ENCODE results near the gene MAGI2. TPM values are rescaled to one million over a fixed set of nuclear protein-coding genes. Genes with fewer than 3 reads are reported as not detected.

Gene MAGI2
- total RNA-seq, 2 experiments from 2014 or later = 0.08 to 0.13 TPM

- Mint-ChIP-seq H3K4me3 (no peak overlapping the region), H3K27ac (no peak overlapping the region), H3K9me3 (no peaks in the 10 kb centered on the region), H3K36me3 (ENCODE audit: low read depth) (no peaks in the 10 kb centered on the region), H3K27me3 (no peaks in the 10 kb centered on the region), H3K4me1 (no peaks in the 10 kb centered on the region)
- DNase-seq = no peak
- POLR2A ChIA-PET = no interaction called here
- CTCF ChIA-PET = no interaction called here
Measured at GRCh38 chr7:79300573-79300972, 152.9 kb downstream of the MAGI2 start.

- POLR2A ChIA-PET = no interaction called here
- no peaks in the 10 kb centered on the region for H3K27me3 Mint-ChIP-seq
- no peaks in the 10 kb centered on the region for H3K4me1 Mint-ChIP-seq
- no peak for DNase-seq
- no peaks in the 10 kb centered on the region for H3K36me3 Mint-ChIP-seq (ENCODE audit: low read depth)
- no peak overlapping the region for H3K27ac Mint-ChIP-seq
- CTCF ChIA-PET = interaction anchor here (0.7 kb wide), 1 partner anchor 10 kb away, joined by 3 read pairs; no protein-coding TSS in a partner anchor
- no peak overlapping the region for H3K4me3 Mint-ChIP-seq
- H3K9me3 Mint-ChIP-seq = no peaks in the 10 kb centered on the region
Measured at GRCh38 chr7:79298145-79298760, 155.2 kb downstream of the MAGI2 start.

- DNase-seq = no peak
- no peaks in the 10 kb centered on the region for H3K9me3 Mint-ChIP-seq
- H3K36me3 Mint-ChIP-seq (ENCODE audit: low read depth) = no peaks in the 10 kb centered on the region
- H3K27me3 Mint-ChIP-seq = no peaks in the 10 kb centered on the region
- ChIA-PET POLR2A (no interaction called here), CTCF (no interaction called here)
- no peaks in the 10 kb centered on the region for H3K4me1 Mint-ChIP-seq
- H3K4me3 Mint-ChIP-seq = no peak overlapping the region
- no peak overlapping the region for H3K27ac Mint-ChIP-seq
Measured at GRCh38 chr7:79296553-79297320, 156.7 kb downstream of the MAGI2 start.

GRCh38 chr7:79293655-79294142 is 159.8 kb downstream of the MAGI2 start:
- ChIA-PET CTCF (no interaction called here), POLR2A (no interaction called here)
- no peaks in the 10 kb centered on the region for H3K4me1 Mint-ChIP-seq
- no peaks in the 10 kb centered on the region for H3K36me3 Mint-ChIP-seq (ENCODE audit: low read depth)
- H3K9me3 Mint-ChIP-seq = no peaks in the 10 kb centered on the region
- no peak for DNase-seq
- no peak overlapping the region for H3K4me3 Mint-ChIP-seq
- H3K27me3 Mint-ChIP-seq = no peaks in the 10 kb centered on the region
- no peak overlapping the region for H3K27ac Mint-ChIP-seq

GRCh38 chr7:79292834-79293233 is 160.6 kb downstream of the MAGI2 start:
- H3K27ac Mint-ChIP-seq = no peak overlapping the region
- POLR2A ChIA-PET = no interaction called here
- no peaks in the 10 kb centered on the region for H3K36me3 Mint-ChIP-seq (ENCODE audit: low read depth)
- no peaks in the 10 kb centered on the region for H3K27me3 Mint-ChIP-seq
- no peaks in the 10 kb centered on the region for H3K4me1 Mint-ChIP-seq
- no peak for DNase-seq
- H3K4me3 Mint-ChIP-seq = no peak overlapping the region
- no peaks in the 10 kb centered on the region for H3K9me3 Mint-ChIP-seq
- CTCF ChIA-PET = no interaction called here

GRCh38 chr7:79291498-79291865 is 162.0 kb downstream of the MAGI2 start:
- no peak overlapping the region for H3K4me3 Mint-ChIP-seq
- no peaks in the 10 kb centered on the region for H3K27me3 Mint-ChIP-seq
- no peaks in the 10 kb centered on the region for H3K9me3 Mint-ChIP-seq
- no peaks in the 10 kb centered on the region for H3K36me3 Mint-ChIP-seq (ENCODE audit: low read depth)
- no peaks in the 10 kb centered on the region for H3K4me1 Mint-ChIP-seq
- ChIA-PET CTCF (no interaction called here), POLR2A (no interaction called here)
- H3K27ac Mint-ChIP-seq = no peak overlapping the region
- DNase-seq = no peak

GRCh38 chr7:79290841-79291497 is 162.5 kb downstream of the MAGI2 start:
- Mint-ChIP-seq H3K4me3 (no peak overlapping the region), H3K9me3 (no peaks in the 10 kb centered on the region), H3K36me3 (ENCODE audit: low read depth) (no peaks in the 10 kb centered on the region), H3K27ac (no peak overlapping the region), H3K27me3 (no peaks in the 10 kb centered on the region), H3K4me1 (no peaks in the 10 kb centered on the region)
- ChIA-PET CTCF (no interaction called here), POLR2A (no interaction called here)
- no peak for DNase-seq

GRCh38 chr7:79290398-79290797 is 163.1 kb downstream of the MAGI2 start:
- no peak for DNase-seq
- no peaks in the 10 kb centered on the region for H3K4me1 Mint-ChIP-seq

GRCh38 chr7:79288655-79289054 is 164.8 kb downstream of the MAGI2 start:
- DNase-seq = no peak
- H3K9me3 Mint-ChIP-seq = no peaks in the 10 kb centered on the region
- H3K4me1 Mint-ChIP-seq = no peaks in the 10 kb centered on the region
- H3K4me3 Mint-ChIP-seq = no peak overlapping the region
- ChIA-PET POLR2A (no interaction called here), CTCF (no interaction called here)
- H3K27me3 Mint-ChIP-seq = no peaks in the 10 kb centered on the region
- H3K36me3 Mint-ChIP-seq (ENCODE audit: low read depth) = no peaks in the 10 kb centered on the region
- no peak overlapping the region for H3K27ac Mint-ChIP-seq

More at GRCh38 chr7:79290398-79290797, 163.1 kb downstream of the MAGI2 start:
- no peak overlapping the region for H3K27ac Mint-ChIP-seq
- H3K9me3 Mint-ChIP-seq = no peaks in the 10 kb centered on the region
- H3K27me3 Mint-ChIP-seq = no peaks in the 10 kb centered on the region
- H3K36me3 Mint-ChIP-seq (ENCODE audit: low read depth) = no peaks in the 10 kb centered on the region
- ChIA-PET CTCF (no interaction called here), POLR2A (no interaction called here)
- no peak overlapping the region for H3K4me3 Mint-ChIP-seq

GRCh38 chr7:79287981-79288380 is 165.5 kb downstream of the MAGI2 start:
- Mint-ChIP-seq H3K4me3 (no peak overlapping the region), H3K36me3 (ENCODE audit: low read depth) (no peaks in the 10 kb centered on the region), H3K9me3 (no peaks in the 10 kb centered on the region), H3K27ac (no peak overlapping the region), H3K27me3 (no peaks in the 10 kb centered on the region), H3K4me1 (no peaks in the 10 kb centered on the region)
- CTCF ChIA-PET = no interaction called here
- POLR2A ChIA-PET = no interaction called here
- no peak for DNase-seq

- no peaks in the 10 kb centered on the region for H3K4me1 Mint-ChIP-seq
- no peak for DNase-seq
- POLR2A ChIA-PET = no interaction called here
- no peak overlapping the region for H3K27ac Mint-ChIP-seq
- H3K27me3 Mint-ChIP-seq = no peaks in the 10 kb centered on the region
- CTCF ChIA-PET = no interaction called here
- H3K4me3 Mint-ChIP-seq = no peak overlapping the region
- no peaks in the 10 kb centered on the region for H3K9me3 Mint-ChIP-seq
- H3K36me3 Mint-ChIP-seq (ENCODE audit: low read depth) = no peaks in the 10 kb centered on the region
Measured at GRCh38 chr7:79286181-79286580, 167.3 kb downstream of the MAGI2 start.

GRCh38 chr7:79285756-79286155 is 167.7 kb downstream of the MAGI2 start:
- no peak for DNase-seq
- CTCF ChIA-PET = no interaction called here
- no peak overlapping the region for H3K4me3 Mint-ChIP-seq
- no peak overlapping the region for H3K27ac Mint-ChIP-seq
- H3K27me3 Mint-ChIP-seq = no peaks in the 10 kb centered on the region
- POLR2A ChIA-PET = no interaction called here
- no peaks in the 10 kb centered on the region for H3K4me1 Mint-ChIP-seq
- H3K9me3 Mint-ChIP-seq = no peaks in the 10 kb centered on the region
- no peaks in the 10 kb centered on the region for H3K36me3 Mint-ChIP-seq (ENCODE audit: low read depth)

- ChIA-PET CTCF (no interaction called here), POLR2A (no interaction called here)
- DNase-seq = no peak
- Mint-ChIP-seq H3K9me3 (no peaks in the 10 kb centered on the region), H3K4me1 (no peaks in the 10 kb centered on the region), H3K27ac (no peak overlapping the region), H3K36me3 (ENCODE audit: low read depth) (no peaks in the 10 kb centered on the region), H3K4me3 (no peak overlapping the region), H3K27me3 (no peaks in the 10 kb centered on the region)
Measured at GRCh38 chr7:79284211-79284610, 169.3 kb downstream of the MAGI2 start.

Data from activated CD4-positive, alpha-beta memory T cell treated with anti-CD3 and anti-CD28 coated beads, Interleukin-2, amount 10 ng/mL, durations not matched to agents 7 days and 5 days (primary cell).